ENCODE results near the gene PELI3. TPM values are rescaled to one million over a fixed set of nuclear protein-coding genes. Genes with fewer than 3 reads are reported as not detected.
"Not testable (repeated sequence)": the region's sequence is repeated elsewhere in the genome, so short reads cannot be mapped to it uniquely, and the experiment has no call there.

PELI3 gene
- polyA plus RNA-seq, 1 donor from 2014 or later: 13.3 TPM

GRCh38 chr11:66429983-66430602 is 36.6 kb upstream of the PELI3 start:
- no peak overlapping the region for H3K27ac ChIP-seq (ENCODE audit: low read length)
- H3K9me3 ChIP-seq (ENCODE audit: low read length): no peaks in the 10 kb centered on the region
- no peaks in the 10 kb centered on the region for H3K9me2 ChIP-seq (ENCODE audit: insufficient read depth, low read length)
- H3K4me2 ChIP-seq (ENCODE audit: low read length): no peak overlapping the region
- H3K79me2 ChIP-seq (replicated peaks; ENCODE audit: insufficient read depth, low read length): no peaks in the 10 kb centered on the region
- no peak overlapping the region for H2AFZ ChIP-seq (ENCODE audit: low read depth, low read length)
- no peaks in the 10 kb centered on the region for H4K20me1 ChIP-seq (ENCODE audit: insufficient read depth)
- H3K9ac ChIP-seq (ENCODE audit: low read length): no peak overlapping the region
- no peaks in the 10 kb centered on the region for H3K36me3 ChIP-seq (ENCODE audit: insufficient read depth, low read length)
- no peaks in the 10 kb centered on the region for H3K27me3 ChIP-seq (ENCODE audit: insufficient read depth, low read depth, low read length)
- no peaks in the 10 kb centered on the region for H3F3A ChIP-seq (ENCODE audit: insufficient read depth, low read length, poor library complexity, severe bottlenecking)
- peak; percentile 92 for TF ChIP-seq CTCF (IDR thresholded peaks at IDR 0.05; ENCODE audit: poor library complexity, severe bottlenecking)
- peak; percentile 98 for TF ChIP-seq SMC3 (conservative IDR thresholded peaks at IDR 0.05; ENCODE audit: poor library complexity)
- peak; percentile 30 for TF ChIP-seq MXI1 (conservative IDR thresholded peaks at IDR 0.05; ENCODE audit: poor library complexity, severe bottlenecking)
- TF ChIP-seq RAD21 (conservative IDR thresholded peaks at IDR 0.05): peak; percentile 96
- no peak for TF ChIP-seq POLR2AphosphoS5 (IDR thresholded peaks at IDR 0.05)
- H3K4me3 ChIP-seq (ENCODE audit: low read length): no peak overlapping the region

- H2AFZ ChIP-seq (ENCODE audit: low read depth, low read length); H3K79me2 ChIP-seq (replicated peaks; ENCODE audit: insufficient read depth, low read length); H3K4me3 ChIP-seq (ENCODE audit: low read length); H3K27me3 ChIP-seq (ENCODE audit: insufficient read depth, low read depth, low read length); H4K20me1 ChIP-seq (ENCODE audit: insufficient read depth); H3K9me3 ChIP-seq (ENCODE audit: low read length); H3F3A ChIP-seq (ENCODE audit: insufficient read depth, low read length, poor library complexity, severe bottlenecking); H3K9ac ChIP-seq (ENCODE audit: low read length); H3K36me3 ChIP-seq (ENCODE audit: insufficient read depth, low read length); H3K4me2 ChIP-seq (ENCODE audit: low read length); H3K9me2 ChIP-seq (ENCODE audit: insufficient read depth, low read length); H3K27ac ChIP-seq (ENCODE audit: low read length): not testable (repeated sequence)
Observed at GRCh38 chr11:66431287-66431686, 35.4 kb upstream of the PELI3 start.

GRCh38 chr11:66431871-66432329 is 34.8 kb upstream of the PELI3 start:
- H3K27ac ChIP-seq (ENCODE audit: low read length); H3K9me2 ChIP-seq (ENCODE audit: insufficient read depth, low read length); H3K9ac ChIP-seq (ENCODE audit: low read length); H2AFZ ChIP-seq (ENCODE audit: low read depth, low read length); H3K79me2 ChIP-seq (replicated peaks; ENCODE audit: insufficient read depth, low read length); H3K4me3 ChIP-seq (ENCODE audit: low read length); H3K9me3 ChIP-seq (ENCODE audit: low read length); H3K27me3 ChIP-seq (ENCODE audit: insufficient read depth, low read depth, low read length); H3K4me2 ChIP-seq (ENCODE audit: low read length); H3F3A ChIP-seq (ENCODE audit: insufficient read depth, low read length, poor library complexity, severe bottlenecking); H4K20me1 ChIP-seq (ENCODE audit: insufficient read depth); H3K36me3 ChIP-seq (ENCODE audit: insufficient read depth, low read length): not testable (repeated sequence)

GRCh38 chr11:66432597-66432996 is 34.1 kb upstream of the PELI3 start:
- no peaks in the 10 kb centered on the region for H4K20me1 ChIP-seq (ENCODE audit: insufficient read depth)
- no peak for TF ChIP-seq EZH2 (IDR thresholded peaks at IDR 0.05; ENCODE audit: borderline replicate concordance, insufficient read depth, low read length, poor library complexity, severe bottlenecking)
- no peak for TF ChIP-seq POLR2AphosphoS5 (IDR thresholded peaks at IDR 0.05)
- no peak for TF ChIP-seq EP300 (conservative IDR thresholded peaks at IDR 0.05; ENCODE audit: poor library complexity, severe bottlenecking)
- no peak for TF ChIP-seq MXI1 (conservative IDR thresholded peaks at IDR 0.05; ENCODE audit: poor library complexity, severe bottlenecking)
- no peak for TF ChIP-seq REST (IDR thresholded peaks at IDR 0.05; ENCODE audit: borderline replicate concordance)
- no peak for TF ChIP-seq TAF1 (IDR thresholded peaks at IDR 0.05; ENCODE audit: low read depth)
- TF ChIP-seq SMC3 (conservative IDR thresholded peaks at IDR 0.05; ENCODE audit: poor library complexity): no peak
- no peak for TF ChIP-seq CTCF (IDR thresholded peaks at IDR 0.05; ENCODE audit: poor library complexity, severe bottlenecking)
- TF ChIP-seq RAD21 (conservative IDR thresholded peaks at IDR 0.05): no peak
- no peak overlapping the region for H3K4me2 ChIP-seq (ENCODE audit: low read length)
- H3K4me3 ChIP-seq (ENCODE audit: low read length): no peak overlapping the region
- H3K27ac ChIP-seq (ENCODE audit: low read length): no peak overlapping the region
- no peak overlapping the region for H3K9ac ChIP-seq (ENCODE audit: low read length)
- H3K9me3 ChIP-seq (ENCODE audit: low read length): no peaks in the 10 kb centered on the region
- no peaks in the 10 kb centered on the region for H3K36me3 ChIP-seq (ENCODE audit: insufficient read depth, low read length)
- H2AFZ ChIP-seq (ENCODE audit: low read depth, low read length): no peak overlapping the region
- H3F3A ChIP-seq (ENCODE audit: insufficient read depth, low read length, poor library complexity, severe bottlenecking): no peaks in the 10 kb centered on the region
- H3K79me2 ChIP-seq (replicated peaks; ENCODE audit: insufficient read depth, low read length): no peaks in the 10 kb centered on the region
- no peaks in the 10 kb centered on the region for H3K27me3 ChIP-seq (ENCODE audit: insufficient read depth, low read depth, low read length)
- no peaks in the 10 kb centered on the region for H3K9me2 ChIP-seq (ENCODE audit: insufficient read depth, low read length)
